A549 (cell line): ENCODE data around the gene MYT1.

ENCODE experiments used
- CHD2 ChIP-seq: fragments of 150-350 bp; IDR thresholded peaks from 2 replicates; pipeline ENCODE4 v1.6.1; 2014; ENCODE audit warnings: low read length; ENCODE audit not compliant: partially characterized antibody
- CTCF ChIP-seq: fragments of >200 bp; sonication (Bioruptor Twin); formaldehyde crosslinking; IDR thresholded peaks from 3 replicates; pipeline ENCODE4 v1.5.1; 2016
- EP300 ChIP-seq, 2 experiments: fragments of >200 bp; sonication (Bioruptor Twin); formaldehyde crosslinking; IDR thresholded peaks; 2 replicates in 1 of 2; 3 replicates in 1 of 2; pipeline ENCODE4 v1.6.1; 2016 to 2017
- HDAC2 ChIP-seq: fragments of 200-600 bp; sonication (generic); IDR thresholded peaks from 2 replicates; pipeline ENCODE4 v1.6.1; 2016
- MAX ChIP-seq: IDR thresholded peaks from 2 replicates; pipeline ENCODE4 v1.6.1; 2012
- MYC ChIP-seq: IDR thresholded peaks from 2 replicates; pipeline ENCODE4 v1.6.1; 2012; ENCODE audit warnings: mild to moderate bottlenecking, inconsistent platforms, low read length, improper control_type of control experiment, borderline replicate concordance
- POLR2A ChIP-seq: IDR thresholded peaks from 2 replicates; pipeline ENCODE4 v1.6.1; 2012; ENCODE audit warnings: mild to moderate bottlenecking, low read length
- RNF2 ChIP-seq: fragments of 200-600 bp; sonication (generic); IDR thresholded peaks from 2 replicates; pipeline ENCODE4 v1.6.1; 2016; ENCODE audit warnings: low read depth, mild to moderate bottlenecking, antibody characterized with exemption, moderate library complexity, borderline replicate concordance
- SREBF2 ChIP-seq: fragments of 450-650 bp; IDR thresholded peaks from 2 replicates; pipeline ENCODE4 v1.6.1; 2014; ENCODE audit warnings: mild to moderate bottlenecking, moderate library complexity
- USF2 ChIP-seq: fragments of 450-650 bp; IDR thresholded peaks from 2 replicates; pipeline ENCODE4 v1.6.1; 2014; ENCODE audit warnings: antibody characterized with exemption
- TF ChIP-seq, protein P1 (sequence below): fragments of 200-600 bp; sonication (generic); IDR thresholded peaks from 2 replicates; pipeline ENCODE4 v1.6.1; 2016; ENCODE audit warnings: antibody characterized with exemption, mild to moderate bottlenecking, moderate library complexity

GRCh38 chr20:64129146-64129782 lies 35.0 kb upstream of the MYT1 start:
- no peak for TF ChIP-seq CHD2
- TF ChIP-seq SREBF2, result no peak
- no peak for TF ChIP-seq CTCF
- no peak for TF ChIP-seq USF2
- TF ChIP-seq MYC, result no peak
- TF ChIP-seq MAX, result no peak
- no peak for TF ChIP-seq HDAC2
- no peak for TF ChIP-seq RNF2
- TF ChIP-seq EP300 (IDR thresholded peaks at IDR 0.05), result no peak
- TF ChIP-seq, protein P1, sequence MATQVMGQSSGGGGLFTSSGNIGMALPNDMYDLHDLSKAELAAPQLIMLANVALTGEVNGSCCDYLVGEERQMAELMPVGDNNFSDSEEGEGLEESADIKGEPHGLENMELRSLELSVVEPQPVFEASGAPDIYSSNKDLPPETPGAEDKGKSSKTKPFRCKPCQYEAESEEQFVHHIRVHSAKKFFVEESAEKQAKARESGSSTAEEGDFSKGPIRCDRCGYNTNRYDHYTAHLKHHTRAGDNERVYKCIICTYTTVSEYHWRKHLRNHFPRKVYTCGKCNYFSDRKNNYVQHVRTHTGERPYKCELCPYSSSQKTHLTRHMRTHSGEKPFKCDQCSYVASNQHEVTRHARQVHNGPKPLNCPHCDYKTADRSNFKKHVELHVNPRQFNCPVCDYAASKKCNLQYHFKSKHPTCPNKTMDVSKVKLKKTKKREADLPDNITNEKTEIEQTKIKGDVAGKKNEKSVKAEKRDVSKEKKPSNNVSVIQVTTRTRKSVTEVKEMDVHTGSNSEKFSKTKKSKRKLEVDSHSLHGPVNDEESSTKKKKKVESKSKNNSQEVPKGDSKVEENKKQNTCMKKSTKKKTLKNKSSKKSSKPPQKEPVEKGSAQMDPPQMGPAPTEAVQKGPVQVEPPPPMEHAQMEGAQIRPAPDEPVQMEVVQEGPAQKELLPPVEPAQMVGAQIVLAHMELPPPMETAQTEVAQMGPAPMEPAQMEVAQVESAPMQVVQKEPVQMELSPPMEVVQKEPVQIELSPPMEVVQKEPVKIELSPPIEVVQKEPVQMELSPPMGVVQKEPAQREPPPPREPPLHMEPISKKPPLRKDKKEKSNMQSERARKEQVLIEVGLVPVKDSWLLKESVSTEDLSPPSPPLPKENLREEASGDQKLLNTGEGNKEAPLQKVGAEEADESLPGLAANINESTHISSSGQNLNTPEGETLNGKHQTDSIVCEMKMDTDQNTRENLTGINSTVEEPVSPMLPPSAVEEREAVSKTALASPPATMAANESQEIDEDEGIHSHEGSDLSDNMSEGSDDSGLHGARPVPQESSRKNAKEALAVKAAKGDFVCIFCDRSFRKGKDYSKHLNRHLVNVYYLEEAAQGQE, result no peak
- no peak for TF ChIP-seq POLR2A
